Inflammatory macrophage (primary cell): ENCODE data around the gene ZNF93.
"Not testable (repeated sequence)": the region's sequence is repeated elsewhere in the genome, so short reads cannot be mapped to it uniquely, and the experiment has no call there.

Source experiments
- DNase-seq, 2 donors: peaks; one replicate each; pipeline ENCODE4 v3.0.0-alpha.2; 2020 to 2022
- total RNA-seq, 18 experiments: gene quantifications; one replicate each; lab custom pipeline; 2026; ENCODE audit warnings: mixed read lengths in 6 of 18, inconsistent platforms in 2 of 18; lab: John Stamatoyannopoulos, UW

ZNF93 gene
- 2.0 to 18.6 (median 11.3) reads per million in 18 experiments for total RNA-seq

DNA sequence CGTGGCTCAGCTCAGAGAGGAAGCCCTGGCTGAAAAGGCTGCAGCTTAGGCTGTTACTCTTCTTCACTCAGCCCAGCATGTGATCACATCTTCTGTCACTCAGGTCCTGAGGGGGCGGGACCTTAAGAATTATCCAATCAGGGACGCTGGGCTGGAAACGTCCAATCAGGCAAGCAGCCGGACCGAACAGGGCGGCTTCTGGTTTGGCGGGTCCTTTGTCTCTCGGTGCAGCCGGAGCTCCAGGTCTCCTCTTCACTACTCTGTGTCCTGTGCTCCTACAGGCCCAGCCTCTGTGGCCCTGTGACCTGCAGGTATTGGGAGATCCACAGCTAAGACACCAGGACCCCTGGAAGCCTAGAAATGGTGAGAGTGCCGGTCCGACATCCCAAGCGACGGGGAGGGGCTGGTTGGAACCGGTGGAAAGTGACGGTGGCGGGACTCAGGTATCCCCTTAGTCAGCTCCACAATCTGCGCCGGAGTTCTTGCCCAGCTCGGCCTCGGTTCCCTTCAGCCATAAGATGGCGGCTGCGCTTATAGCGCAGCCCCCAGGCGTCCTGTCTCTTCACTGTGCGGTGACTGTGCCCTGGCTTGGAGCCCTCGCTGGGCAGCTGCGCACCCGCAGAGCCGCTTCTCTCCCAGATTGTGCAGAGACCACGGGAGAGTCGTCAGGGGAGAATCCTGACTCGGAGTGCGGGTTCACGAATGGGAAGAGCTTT is at the start of gene ZNF93:
ZNF93 (plus strand) TSS at position 218 of the 716 bp plus-strand sequence; CDS start at position 361, 143 bp downstream.
- DNase-seq, result peak; percentile 96

DNA sequence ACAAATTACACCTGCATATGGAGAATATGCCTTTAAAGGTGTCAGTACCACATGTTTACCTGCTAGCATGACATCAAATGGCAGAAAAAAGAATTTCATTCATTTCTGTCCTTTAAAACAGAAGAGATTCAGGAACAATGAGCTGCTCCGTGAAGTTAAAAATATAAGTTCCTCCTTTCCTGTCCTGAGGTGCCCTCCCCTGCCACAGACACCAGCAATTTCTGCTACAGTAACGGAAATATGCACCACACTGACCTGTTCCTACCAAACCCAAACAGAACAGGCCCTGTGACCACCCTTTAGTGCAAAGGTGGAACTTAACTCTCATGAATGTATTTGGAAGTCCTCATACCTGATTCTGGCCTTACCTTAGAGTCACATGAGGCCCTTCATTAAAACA is 49.0 kb upstream of the ZNF93 start:
- not testable (repeated sequence) for DNase-seq

DNA sequence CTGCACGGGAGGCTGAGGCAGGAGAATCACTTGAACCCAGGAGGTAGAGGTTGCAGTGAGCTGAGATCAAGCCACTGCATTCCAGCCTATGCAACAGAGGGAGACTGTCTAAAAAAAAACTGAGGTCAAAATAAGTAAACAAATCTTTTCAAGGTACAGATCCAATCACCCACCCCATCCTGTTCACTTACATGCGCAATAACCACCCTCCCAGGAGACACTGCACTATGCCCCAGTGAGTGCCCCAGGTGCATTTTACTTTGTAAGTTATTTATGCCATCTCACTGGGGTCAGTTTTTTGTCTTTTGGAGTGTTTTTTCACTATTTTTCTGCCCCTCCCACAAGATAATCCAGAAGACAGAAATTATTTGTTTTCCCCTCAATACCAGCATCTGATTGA is 42.0 kb upstream of the ZNF93 start:
- no peak for DNase-seq

DNA sequence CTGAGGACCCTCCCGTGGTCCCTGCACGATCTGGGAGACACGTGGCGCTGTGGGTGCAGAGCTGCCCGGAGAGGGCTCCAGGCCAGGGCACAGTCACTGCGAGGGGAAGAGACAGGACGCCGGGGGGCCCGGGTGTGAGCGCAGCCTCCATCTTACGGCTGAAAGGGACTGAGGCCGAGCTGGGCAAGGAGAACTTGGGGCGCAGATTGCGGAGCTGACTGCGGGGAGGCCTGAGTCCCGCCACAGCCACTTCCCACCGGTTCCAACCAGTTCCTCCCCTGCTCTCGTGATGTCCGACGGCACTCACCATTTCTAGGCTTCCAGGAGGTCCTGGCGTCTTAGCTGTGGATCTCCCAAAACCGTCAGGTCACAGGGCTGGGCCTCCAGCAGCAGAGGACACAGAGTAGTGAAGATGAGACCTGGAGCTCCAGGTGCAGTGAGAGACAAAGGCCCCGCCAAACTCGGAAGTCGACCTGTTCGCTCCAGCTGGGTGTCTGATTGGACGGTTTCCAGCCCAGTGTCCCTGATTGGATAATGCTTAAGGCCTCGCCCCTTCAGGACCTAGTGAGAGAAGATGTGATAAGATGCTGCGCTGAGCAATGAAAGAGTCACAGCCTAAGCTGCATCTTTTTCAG is 39.9 kb upstream of the ZNF93 start:
- DNase-seq, result no peak

DNA sequence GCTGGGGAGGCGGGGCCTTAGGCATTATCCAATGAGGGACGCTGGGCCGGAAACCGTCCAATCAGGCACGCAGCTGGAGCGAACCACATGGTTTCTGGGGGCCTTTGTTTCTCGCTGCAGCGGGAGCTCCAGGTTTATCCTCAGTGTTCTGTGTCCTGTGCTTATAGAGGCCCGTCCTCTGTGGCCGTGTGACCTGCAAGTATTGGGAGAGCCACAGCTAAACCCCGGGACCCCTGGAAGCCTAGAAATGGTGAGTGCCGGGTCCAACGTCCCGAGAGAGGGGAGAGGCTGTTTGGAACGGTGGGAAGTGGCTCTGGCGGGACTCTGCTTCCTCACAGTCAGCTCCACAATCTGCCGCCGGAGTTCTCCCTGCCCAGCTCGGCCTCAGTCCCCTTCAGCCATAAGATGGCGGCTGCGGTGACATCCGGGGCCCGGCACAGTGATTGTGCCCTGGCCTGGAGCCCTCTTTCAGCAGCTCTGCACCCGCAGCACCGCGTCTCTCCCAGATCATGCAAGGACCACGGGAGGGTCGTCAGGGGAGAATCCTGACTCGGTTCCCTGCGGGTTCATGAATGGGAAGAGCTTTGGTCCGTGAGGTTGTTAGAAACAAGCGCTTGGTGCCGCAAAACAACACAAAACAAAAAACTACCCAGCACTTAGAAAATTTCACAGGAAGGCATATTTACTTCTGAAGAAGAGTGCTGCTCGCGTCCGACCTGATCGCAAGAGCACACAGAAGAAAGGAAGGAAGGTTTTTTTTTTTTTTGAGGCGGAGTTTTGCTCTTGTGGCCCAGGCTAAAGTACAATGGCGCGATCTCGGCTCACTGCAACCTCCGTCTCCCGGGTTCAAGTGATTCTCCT is 34.8 kb upstream of the ZNF93 start, which contains the start of gene ZNF253:
ZNF253 (plus strand) TSS at position 133 of the 861 bp plus-strand sequence; CDS start at position 248, 115 bp downstream.
- DNase-seq, result peak; percentile 92 to 96

DNA sequence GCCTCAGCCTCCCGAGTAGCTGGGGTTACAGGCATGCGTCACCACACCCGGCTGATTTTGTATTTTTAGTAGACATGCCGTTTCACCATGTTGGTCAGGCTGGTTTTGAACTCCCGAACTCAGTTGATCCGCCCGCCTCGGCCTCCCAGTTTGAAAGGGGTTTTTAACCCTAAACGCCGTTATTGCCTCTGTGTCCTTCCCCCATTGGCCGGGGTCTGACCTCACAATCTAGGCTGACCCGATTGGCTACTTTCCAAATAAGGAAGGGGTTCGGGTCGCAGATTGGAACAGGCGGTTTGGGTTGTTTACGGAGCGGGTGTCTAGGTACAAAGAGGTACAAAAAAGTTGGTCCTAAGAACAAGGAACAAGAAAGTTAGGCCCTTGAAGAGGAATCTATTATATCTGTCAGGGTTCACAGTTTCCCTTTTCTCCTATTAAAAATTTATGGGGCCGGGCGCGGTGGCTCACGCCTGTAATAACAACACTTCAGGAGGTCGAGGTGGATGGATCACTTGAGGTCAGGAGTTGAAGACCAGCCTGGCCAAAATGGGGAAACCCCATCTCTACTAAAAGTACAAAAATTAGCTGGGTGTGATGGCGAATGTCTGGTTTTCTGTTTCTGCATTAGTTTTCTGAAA is 34.0 kb upstream of the ZNF93 start:
- DNase-seq, result peak in 1 of 2 donors; percentile 45

DNA sequence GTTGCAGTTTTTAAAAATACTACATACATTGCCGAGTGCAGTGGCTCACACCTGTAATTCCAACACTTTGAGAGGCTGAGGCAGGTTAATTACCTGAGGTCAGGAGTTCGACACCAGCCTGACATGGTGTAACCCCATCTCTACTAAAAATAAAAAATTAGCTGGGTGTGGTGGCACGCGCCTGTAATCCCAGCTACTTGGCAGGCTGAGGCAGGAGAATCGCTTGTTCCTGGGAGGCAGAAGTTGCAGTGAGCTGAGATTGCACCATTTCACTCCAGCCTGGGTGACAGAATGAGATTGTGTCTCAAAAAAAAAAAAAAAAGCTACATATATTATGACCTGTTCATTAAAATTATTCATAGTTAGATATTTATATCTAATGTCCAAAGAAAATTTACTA is 30.7 kb upstream of the ZNF93 start:
- not testable (repeated sequence) for DNase-seq

DNA sequence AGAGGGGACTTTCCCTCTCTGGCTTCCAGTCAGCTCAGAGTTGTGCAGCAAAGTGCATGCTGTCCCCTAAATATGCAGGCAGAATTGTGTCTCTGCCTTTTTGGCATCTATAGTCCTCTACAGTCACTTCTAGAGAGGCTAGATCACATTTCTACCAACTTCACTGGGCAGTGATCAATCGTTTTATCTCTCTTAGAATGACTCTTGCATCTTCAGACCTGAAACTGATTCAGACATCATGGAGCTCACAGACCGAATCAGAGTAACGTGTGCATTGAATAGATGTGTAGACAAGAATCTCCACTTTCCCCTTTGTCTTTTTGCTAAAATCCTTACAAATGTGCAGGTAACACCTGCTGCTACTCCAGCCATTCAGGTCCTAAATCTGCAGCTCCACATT is 28.8 kb upstream of the ZNF93 start:
- DNase-seq, result no peak

DNA sequence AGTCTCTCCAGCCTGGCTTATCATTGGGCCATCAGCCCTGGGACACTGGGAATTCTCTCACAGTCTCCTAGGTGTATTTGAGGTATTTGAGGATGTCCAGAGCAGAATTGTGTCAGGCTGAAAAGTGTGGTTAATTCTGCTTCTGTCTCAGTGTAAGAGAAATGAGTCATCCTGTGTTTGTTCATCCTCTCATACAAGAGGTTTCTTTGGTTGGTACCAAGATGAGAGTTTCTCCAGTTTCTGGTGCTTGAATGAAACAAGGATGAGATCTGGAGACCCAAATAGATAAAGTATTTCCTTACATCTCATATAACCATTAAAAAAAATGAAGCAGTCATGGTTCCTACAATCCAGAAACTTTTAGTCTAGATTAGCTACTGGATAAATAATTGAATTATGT is 27.4 kb upstream of the ZNF93 start:
- no peak for DNase-seq

DNA sequence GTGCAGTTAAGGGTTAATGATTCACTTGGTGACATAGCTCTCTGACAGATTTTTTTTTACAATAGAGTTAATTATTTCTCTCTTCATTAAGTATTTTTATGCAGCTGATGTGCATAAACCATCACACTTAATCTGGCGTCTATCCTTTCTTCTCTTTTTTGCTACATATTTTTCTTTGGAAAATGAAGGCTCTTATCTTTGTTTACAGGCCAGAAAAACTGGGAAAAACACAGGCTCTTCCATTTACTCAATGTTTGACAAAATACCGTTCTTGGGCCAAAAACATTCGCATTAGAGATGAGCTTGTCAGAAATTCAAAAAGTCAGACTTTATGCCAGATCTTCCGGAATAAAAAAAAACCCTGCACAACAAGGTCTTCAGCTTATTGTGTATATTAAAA is 23.0 kb upstream of the ZNF93 start:
- no peak for DNase-seq

DNA sequence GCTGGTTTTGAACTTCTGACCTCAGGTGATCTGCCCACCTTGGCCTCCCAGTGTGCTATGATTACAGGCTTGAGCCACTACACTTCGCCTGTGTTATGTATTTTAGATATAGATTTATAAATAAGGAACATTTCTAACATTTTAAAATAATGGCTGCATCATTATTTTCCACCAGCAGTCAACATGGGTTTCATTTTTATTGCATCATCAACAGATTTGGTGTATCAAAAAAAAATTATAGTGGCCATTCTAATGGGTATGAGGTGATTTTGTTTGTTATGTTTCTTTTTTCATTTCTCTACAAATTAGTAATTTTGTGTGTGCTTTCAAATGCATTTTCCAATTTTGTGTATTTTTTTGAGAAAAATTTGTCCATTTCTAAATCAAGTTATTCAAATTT is 16.2 kb upstream of the ZNF93 start:
- no peak for DNase-seq

DNA sequence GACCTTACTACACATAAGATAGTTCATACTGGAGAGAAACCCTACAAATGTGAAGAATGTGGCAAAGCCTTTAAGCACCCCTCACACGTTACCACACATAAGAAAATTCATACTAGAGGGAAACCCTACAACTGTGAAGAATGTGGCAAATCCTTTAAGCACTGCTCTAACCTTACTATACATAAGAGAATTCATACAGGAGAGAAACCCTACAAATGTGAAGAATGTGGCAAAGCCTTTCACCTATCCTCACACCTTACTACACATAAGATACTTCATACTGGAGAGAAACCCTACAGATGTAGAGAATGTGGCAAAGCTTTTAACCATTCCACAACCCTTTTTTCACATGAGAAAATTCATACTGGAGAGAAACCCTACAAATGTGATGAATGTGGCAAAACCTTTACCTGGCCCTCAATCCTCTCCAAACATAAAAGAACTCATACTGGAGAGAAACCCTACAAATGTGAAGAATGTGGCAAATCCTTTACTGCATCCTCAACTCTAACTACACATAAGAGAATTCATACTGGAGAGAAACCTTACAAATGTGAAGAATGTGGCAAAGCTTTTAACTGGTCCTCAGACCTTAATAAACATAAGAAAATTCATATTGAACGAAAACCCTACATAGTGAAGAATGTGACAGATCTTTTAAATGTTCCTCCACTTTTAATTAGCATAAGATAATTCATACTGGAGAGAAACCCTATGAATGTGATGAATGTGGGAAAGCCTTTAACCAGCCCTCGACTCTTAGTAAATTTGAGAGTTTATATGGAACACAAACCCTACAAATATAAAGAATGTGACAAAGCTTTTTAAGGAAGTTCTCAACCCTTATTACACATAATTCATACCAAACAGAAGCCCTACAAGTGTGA is 8.4 kb upstream of the ZNF93 start:
- DNase-seq, result not testable (repeated sequence)

DNA sequence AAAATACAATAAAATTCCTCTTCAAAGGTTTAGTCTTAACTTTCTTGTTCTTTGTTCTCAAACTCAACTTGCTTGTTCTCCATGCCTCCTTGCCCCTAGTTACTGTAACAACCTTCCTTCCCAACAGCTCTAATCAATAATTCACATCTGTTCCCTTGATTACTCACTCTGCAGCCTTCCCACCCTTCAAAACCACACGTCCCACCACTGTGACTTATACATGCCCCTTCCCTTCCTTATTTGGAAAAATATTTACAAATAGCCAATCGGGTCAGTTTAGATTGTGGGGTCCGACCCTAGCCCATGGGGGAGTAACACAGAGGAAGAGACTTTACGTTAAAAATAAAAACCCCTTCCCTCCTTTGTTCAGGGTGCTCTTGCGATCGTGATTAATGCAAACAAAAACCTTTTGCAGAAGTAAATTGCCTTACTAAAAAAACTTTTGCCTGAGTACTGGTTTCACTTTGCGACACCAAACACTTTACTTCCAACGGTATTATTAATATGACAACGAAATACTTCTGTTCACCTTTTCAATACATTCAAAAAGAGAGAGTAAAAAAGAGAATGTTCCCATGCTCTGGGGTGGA is 512 bp upstream of the ZNF93 start:
- no peak for DNase-seq

DNA sequence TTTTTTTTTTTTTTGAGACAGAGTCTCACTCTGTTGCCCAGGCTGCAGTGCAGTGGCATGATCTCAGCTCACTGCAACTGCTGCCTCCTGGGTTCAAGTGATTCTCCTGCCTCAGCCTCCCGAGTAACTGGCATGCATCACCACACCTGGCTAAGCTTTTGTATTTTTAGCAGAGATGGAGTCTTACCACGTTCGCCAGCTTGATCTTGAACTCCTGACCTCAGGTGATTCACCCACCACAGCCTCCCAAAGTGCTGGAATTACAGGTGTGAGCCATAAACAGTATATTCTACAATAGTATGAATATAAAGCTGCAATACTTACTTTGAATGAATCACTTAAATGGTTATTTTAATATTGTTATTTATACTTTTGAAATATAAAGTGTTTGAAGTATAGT is 6.8 kb downstream of the ZNF93 start:
- not testable (repeated sequence) for DNase-seq

DNA sequence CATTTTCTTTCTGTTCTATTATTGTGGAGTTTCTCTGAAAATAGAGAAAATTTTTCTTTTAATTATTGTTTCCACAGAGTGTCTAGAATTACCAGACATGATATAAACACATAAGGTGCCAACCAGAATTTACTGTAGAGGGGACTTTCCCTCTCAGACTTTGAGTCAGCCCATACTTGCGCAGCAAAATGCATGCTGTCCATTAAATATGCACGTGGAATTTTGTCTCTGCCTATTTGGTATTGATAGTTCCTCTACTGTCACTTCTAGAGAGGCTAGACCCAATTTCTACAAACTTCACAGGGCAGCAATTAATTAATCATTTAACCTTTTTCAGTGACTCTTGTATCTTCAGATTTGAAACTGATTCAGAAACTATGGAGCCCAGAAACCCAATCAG is 8.9 kb downstream of the ZNF93 start:
- DNase-seq, result no peak

DNA sequence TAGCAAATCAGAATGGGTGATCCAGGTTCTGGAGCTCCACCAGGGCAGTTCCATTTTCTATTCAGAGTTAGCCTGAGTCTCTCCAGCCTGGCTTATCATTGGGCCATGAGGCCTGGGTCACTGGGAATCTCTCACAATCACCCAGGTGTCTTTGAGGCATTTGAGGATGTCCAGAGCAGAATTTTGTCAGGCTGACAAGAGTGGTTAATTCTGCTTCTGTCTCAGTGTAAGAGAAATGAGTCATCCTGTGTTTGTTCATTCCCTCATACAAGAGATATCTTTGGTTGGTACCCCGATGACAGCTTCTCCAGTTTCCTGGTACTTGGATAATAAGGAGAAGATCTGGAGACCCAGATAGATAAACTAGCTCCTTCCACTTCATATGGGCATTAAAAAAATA is 10.4 kb downstream of the ZNF93 start:
- no peak for DNase-seq

DNA sequence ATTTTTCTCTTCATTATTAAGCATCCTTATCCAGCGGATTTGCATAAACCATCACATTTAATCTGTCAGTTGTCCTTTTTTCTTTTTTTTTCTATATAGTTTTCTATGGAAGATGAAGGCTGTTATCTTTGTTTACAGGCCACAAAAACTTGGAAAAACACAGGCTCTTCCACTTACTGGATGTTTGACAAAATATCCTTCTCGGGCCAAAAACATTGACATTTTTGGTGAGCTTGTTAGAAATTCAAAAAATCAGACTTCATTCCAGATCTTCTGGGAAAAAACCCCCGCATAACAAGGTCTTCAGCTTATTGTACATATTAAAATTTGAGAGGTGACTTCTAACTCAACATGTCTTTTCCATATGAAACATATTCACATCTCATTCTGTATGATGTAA is 13.8 kb downstream of the ZNF93 start:
- no peak for DNase-seq

DNA sequence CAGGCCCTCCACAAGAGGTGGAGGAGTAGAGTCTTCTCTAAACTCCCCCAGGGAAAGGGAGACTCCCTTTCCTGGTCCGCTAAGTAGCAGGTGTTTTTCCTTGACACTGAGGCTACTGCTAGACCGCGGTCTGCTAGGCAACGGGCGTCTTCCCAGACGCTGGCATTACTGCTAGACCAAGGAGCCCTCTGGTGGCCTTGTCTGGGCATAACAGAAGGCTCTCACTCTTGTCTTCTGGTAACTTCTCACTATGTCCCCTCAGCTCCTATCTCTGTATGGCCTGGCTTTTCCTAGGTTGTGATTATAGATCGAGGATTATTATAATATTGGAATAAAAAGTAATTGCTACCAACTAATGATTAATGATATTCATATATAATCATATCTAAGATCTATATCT is 29.7 kb downstream of the ZNF93 start:
- DNase-seq, result not testable (repeated sequence)

DNA sequence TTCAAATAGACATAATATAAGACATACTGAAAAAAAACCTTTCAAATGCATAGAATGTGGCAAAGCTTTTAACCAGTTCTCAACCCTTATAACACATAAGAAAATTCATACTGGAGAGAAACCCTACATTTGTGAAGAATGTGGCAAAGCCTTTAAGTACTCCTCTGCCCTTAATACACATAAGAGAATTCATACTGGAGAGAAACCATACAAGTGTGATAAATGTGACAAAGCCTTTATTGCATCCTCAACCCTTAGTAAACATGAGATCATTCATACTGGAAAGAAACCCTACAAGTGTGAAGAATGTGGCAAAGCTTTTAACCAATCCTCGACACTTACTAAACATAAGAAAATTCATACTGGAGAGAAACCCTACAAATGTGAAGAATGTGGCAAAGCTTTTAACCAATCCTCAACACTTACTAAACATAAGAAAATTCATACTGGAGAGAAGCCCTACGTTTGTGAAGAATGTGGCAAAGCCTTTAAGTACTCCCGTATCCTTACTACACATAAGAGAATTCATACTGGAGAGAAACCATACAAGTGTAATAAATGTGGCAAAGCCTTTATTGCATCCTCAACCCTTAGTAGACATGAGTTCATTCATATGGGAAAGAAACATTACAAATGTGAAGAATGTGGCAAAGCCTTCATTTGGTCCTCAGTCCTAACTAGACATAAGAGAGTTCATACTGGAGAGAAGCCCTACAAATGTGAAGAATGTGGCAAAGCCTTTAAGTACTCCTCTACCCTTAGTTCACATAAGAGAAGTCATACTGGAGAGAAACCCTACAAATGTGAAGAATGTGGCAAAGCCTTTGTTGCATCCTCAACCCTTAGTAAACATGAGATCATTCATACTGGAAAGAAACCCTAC is 32.9 kb downstream of the ZNF93 start:
- not testable (repeated sequence) for DNase-seq

DNA sequence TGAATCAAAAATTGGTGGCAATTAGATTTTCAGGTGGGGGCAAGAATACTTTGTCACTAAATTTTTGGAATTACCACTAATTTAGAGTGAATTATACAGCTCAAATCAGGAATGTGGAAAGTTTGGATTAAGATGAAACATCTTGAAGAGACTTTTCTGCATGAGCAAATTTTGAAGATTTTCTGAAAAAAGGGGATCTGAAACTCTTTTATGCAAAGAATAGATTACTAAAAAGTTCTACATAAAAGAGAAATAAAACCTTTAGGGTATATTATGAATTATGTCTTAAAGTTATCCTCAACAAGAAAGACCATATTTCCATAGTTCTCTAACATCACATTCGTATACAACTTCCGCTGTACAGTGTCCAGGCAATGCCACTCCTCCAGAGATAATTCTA is 36.7 kb downstream of the ZNF93 start:
- no peak for DNase-seq
